NB4 (cell line): ENCODE results near the gene GAS5.

Experiments used
- MAX ChIP-seq: IDR thresholded peaks from 2 replicates; pipeline ENCODE4 v1.6.1; 2011; ENCODE audit warnings: low read depth, low read length
- MYC ChIP-seq: IDR thresholded peaks from 2 replicates; pipeline ENCODE4 v1.6.1; 2011; ENCODE audit warnings: low read depth, low read length
- POLR2A ChIP-seq: IDR thresholded peaks from 2 replicates; pipeline ENCODE4 v1.6.1; 2011; ENCODE audit warnings: mild to moderate bottlenecking; ENCODE audit not compliant: insufficient read length; ENCODE audit errors: extremely low read depth
- TF ChIP-seq, protein P1 (sequence below): IDR thresholded peaks from one replicate; pipeline ENCODE4 v1.5.1; 2012; ENCODE audit warnings: low read depth, low read length

DNA sequence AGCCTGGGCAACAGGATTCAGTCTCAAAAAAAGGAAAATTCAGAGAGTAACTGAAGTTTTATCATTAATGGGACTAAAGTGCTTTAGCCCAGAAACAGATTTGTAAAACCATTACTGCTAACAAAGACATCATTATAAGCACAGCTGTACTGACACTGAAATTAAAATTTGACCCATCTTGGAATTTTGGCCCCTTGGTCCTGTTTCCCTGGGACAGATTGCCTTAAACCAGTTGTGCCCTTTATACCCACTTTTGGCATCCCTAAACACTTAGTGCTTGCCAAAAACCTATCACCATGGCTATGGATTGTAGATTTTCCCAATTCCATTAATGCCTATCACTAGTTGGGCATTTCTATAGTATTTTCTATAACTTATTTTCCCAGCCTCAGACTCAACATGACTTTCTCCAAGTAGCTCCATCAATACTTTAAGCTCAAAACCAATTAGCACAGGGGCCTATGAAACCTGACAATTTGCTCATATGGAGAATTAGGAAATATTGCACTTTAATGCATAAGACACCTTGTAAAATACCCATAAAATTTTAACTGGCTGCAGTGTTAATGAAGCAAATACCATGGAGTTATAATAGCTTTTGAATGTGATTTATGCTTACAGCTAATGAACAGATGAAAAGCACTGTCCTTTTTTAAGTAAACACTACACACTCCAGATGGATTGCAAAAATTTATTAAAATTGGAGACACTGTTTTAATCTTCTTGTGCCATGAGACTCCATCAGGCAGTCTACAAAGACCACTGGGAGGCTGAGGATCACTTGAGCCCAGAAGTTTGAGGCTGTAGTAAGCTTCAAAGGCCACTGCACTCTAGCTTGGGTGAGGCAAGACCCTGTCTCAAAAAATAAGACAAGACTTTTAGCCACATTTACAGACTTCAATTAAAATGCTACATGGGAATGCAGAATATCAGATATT, 4.3 kb downstream of the GAS5 start:
- TF ChIP-seq POLR2A (no peak), MAX (no peak), MYC (no peak)
- TF ChIP-seq, protein P1, sequence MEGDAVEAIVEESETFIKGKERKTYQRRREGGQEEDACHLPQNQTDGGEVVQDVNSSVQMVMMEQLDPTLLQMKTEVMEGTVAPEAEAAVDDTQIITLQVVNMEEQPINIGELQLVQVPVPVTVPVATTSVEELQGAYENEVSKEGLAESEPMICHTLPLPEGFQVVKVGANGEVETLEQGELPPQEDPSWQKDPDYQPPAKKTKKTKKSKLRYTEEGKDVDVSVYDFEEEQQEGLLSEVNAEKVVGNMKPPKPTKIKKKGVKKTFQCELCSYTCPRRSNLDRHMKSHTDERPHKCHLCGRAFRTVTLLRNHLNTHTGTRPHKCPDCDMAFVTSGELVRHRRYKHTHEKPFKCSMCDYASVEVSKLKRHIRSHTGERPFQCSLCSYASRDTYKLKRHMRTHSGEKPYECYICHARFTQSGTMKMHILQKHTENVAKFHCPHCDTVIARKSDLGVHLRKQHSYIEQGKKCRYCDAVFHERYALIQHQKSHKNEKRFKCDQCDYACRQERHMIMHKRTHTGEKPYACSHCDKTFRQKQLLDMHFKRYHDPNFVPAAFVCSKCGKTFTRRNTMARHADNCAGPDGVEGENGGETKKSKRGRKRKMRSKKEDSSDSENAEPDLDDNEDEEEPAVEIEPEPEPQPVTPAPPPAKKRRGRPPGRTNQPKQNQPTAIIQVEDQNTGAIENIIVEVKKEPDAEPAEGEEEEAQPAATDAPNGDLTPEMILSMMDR = no peak
